Tibial nerve (tissue), 4 donors: ENCODE measurements around the gene CMTM6.

Experiments
- CTCF ChIP-seq, 5 experiments: fragments of 200-600 bp in 3 of 5; fragments of 450-650 bp in 2 of 5; sonication (generic) in 3 of 5; IDR thresholded peaks; one replicate each; pipeline ENCODE4 v1.5.1; 2016 to 2019; ENCODE audit warnings: antibody characterized with exemption in 5 of 5, mild to moderate bottlenecking in 3 of 5, moderate library complexity in 2 of 5
- EP300 ChIP-seq, 2 donors: sonication (generic); formaldehyde crosslinking; IDR thresholded peaks; one replicate each; pipeline ENCODE4 v1.6.1; 2017; ENCODE audit warnings: antibody characterized with exemption in 2 of 2, mild to moderate bottlenecking in 1 of 2
- POLR2A ChIP-seq, 2 donors: fragments of 450-650 bp; IDR thresholded peaks; one replicate each; pipeline ENCODE4 v1.6.1; 2017; ENCODE audit warnings: antibody characterized with exemption in 2 of 2, mild to moderate bottlenecking in 2 of 2, moderate library complexity in 2 of 2

DNA sequence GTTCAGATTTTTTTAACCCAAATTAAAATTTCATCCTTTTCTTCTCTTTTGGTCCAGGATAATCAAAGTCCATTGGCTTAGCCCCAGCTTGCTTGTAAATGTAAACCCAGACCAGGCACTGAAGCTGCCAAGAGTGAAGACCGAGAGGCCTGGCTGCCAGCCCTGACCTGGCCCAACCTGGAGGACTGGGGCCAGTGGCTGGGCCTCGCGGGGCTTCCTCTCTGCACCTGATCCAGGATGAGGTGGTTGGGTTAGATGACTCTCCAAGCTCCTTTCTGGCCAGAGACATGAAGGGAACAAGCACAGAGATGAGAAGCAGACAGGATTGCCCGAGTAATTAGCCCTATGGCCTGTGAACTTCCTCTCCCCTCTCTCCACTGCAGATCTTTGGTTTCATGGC lies 50.6 kb downstream of the CMTM6 start:
- TF ChIP-seq CTCF (IDR thresholded peaks at IDR 0.05) (no peak), POLR2A (IDR thresholded peaks at IDR 0.05) (no peak), EP300 (IDR thresholded peaks at IDR 0.05) (no peak)
